LNCAP (cell line): ENCODE results near the gene MASP2.

Experiments
- TF ChIP-seq, protein P1 (sequence below): fragments of 450-650 bp; IDR thresholded peaks from 2 replicates; pipeline ENCODE4 v1.5.1; 2017; ENCODE audit warnings: mild to moderate bottlenecking

Gene MASP2

GRCh38 chr1:11059155-11059967 lies 12.3 kb upstream of the MASP2 start:
- TF ChIP-seq, protein P1, sequence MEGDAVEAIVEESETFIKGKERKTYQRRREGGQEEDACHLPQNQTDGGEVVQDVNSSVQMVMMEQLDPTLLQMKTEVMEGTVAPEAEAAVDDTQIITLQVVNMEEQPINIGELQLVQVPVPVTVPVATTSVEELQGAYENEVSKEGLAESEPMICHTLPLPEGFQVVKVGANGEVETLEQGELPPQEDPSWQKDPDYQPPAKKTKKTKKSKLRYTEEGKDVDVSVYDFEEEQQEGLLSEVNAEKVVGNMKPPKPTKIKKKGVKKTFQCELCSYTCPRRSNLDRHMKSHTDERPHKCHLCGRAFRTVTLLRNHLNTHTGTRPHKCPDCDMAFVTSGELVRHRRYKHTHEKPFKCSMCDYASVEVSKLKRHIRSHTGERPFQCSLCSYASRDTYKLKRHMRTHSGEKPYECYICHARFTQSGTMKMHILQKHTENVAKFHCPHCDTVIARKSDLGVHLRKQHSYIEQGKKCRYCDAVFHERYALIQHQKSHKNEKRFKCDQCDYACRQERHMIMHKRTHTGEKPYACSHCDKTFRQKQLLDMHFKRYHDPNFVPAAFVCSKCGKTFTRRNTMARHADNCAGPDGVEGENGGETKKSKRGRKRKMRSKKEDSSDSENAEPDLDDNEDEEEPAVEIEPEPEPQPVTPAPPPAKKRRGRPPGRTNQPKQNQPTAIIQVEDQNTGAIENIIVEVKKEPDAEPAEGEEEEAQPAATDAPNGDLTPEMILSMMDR: no peak

DNA sequence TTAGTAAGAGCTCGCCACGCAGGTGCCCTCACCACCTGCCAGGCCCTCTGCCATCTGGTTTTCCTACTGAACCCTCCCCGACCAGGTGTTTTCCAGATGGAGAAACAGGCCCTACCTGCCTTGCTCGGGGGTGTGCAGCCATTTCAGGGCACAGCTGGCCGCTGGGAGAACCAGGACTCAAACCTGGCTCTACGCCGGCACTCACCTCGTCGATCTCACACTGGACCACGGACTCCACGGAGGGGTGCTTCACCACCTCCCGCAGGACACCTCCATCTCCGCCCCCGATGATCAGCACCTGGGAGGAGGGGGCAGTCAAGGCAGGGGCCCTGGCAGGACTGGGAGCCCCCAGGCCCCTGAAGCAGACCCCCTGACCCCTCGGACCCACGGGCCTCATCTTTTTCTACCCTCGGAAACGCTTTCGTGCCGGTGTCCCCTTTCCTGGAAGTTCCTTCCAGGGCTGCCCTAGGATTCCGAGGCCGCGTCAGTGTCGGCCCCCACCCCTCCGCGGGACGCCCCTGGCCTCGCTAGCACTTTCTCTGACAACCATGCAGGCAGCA lies 11.6 kb upstream of the MASP2 start:
- TF ChIP-seq, protein P1: no peak

- TF ChIP-seq, protein P1: no peak
Measured at GRCh38 chr1:11058026-11058425, 11.0 kb upstream of the MASP2 start.

DNA sequence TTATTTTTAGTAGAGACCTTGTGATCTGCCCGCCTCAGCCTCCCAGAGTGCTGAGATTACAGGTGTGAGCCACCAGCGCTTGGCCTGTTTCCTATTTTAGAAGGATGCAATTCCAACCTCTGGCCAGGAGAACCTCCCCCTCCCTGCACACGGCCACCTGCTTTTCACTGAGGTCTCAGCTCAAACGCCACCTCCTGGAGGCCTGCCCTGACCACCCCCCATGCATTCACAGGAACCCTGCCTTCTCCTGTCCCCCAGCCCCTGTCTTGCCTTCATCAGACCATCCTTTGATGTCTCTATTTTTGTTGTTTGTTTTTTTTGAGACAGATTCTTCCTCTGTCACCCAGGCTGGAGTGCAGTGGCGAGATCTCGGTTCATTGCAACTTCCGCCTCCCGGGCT lies 10.4 kb upstream of the MASP2 start:
- TF ChIP-seq, protein P1: no peak

- TF ChIP-seq, protein P1: no peak
Measured at GRCh38 chr1:11056504-11056903, 9.5 kb upstream of the MASP2 start.

- TF ChIP-seq, protein P1: no peak
Measured at GRCh38 chr1:11055676-11056075, 8.6 kb upstream of the MASP2 start.

GRCh38 chr1:11054666-11055065 lies 7.6 kb upstream of the MASP2 start:
- TF ChIP-seq, protein P1: no peak
